NCI-H1092 (cell line): ENCODE measurements around the gene RNF214.
"Not testable (repeated sequence)": the region's sequence is repeated elsewhere in the genome, so short reads cannot be mapped to it uniquely, and the experiment has no call there.

Experiments used
- DNase-seq: peaks from one replicate; lab custom pipeline; 2025; lab: John Stamatoyannopoulos, UW

RNF214 gene

GRCh38 chr11:117232092-117232878 lies at the start of gene RNF214:
TSS of gene RNF214 (plus strand) at chr11:117232671. CDS start at chr11:117234273, 1,602 bp downstream.
- DNase-seq, result peak; percentile 67

GRCh38 chr11:117183178-117183577 lies 49.3 kb upstream of the RNF214 start:
- DNase-seq, result not testable (repeated sequence)

- no peak for DNase-seq
Measured at GRCh38 chr11:117183724-117184349, 48.6 kb upstream of the RNF214 start.

GRCh38 chr11:117185736-117186430 lies 46.6 kb upstream of the RNF214 start:
- no peak for DNase-seq

- no peak for DNase-seq
Measured at GRCh38 chr11:117186431-117186761, 46.1 kb upstream of the RNF214 start.

GRCh38 chr11:117187007-117187406 lies 45.5 kb upstream of the RNF214 start:
- DNase-seq, result no peak

- DNase-seq, result no peak
Measured at GRCh38 chr11:117187428-117187798, 45.1 kb upstream of the RNF214 start.

- no peak for DNase-seq
Measured at GRCh38 chr11:117187799-117188481, 44.5 kb upstream of the RNF214 start.

GRCh38 chr11:117188620-117189081 lies 43.8 kb upstream of the RNF214 start:
- DNase-seq, result no peak

- DNase-seq, result no peak
Measured at GRCh38 chr11:117189191-117189940, 43.1 kb upstream of the RNF214 start.

- no peak for DNase-seq
Measured at GRCh38 chr11:117189941-117190544, 42.4 kb upstream of the RNF214 start.

GRCh38 chr11:117191680-117192400 lies 40.6 kb upstream of the RNF214 start:
- no peak for DNase-seq

GRCh38 chr11:117192401-117192875 lies 40.0 kb upstream of the RNF214 start:
- DNase-seq, result no peak

GRCh38 chr11:117193130-117194020 lies 39.1 kb upstream of the RNF214 start:
- DNase-seq, result no peak

GRCh38 chr11:117194267-117194666 lies 38.2 kb upstream of the RNF214 start:
- no peak for DNase-seq

GRCh38 chr11:117195258-117195657 lies 37.2 kb upstream of the RNF214 start:
- no peak for DNase-seq

GRCh38 chr11:117195761-117196160 lies 36.7 kb upstream of the RNF214 start:
- no peak for DNase-seq

GRCh38 chr11:117197006-117197405 lies 35.5 kb upstream of the RNF214 start:
- no peak for DNase-seq
